Gastroesophageal sphincter (tissue), 4 donors: ENCODE results near the gene PACRG. TPM values are rescaled to one million over a fixed set of nuclear protein-coding genes. Genes with fewer than 3 reads are reported as not detected.
A peak's percentile ranks its signal among the peaks of the same experiment; 100 is the strongest.

ENCODE experiments used
- ATAC-seq: fragments of 150-250 bp; one replicate; pipeline ENCODE4 v1.9.1; 2016; ENCODE audit warnings: mild to moderate bottlenecking, moderate library complexity
- H3K27ac ChIP-seq, 4 donors: fragments of 200-600 bp; sonication (generic) in 3 of 4; 1 replicate in 3 of 4; 2 replicates in 1 of 4; pipeline ENCODE4 v1.5.1; 2016 to 2019
- H3K27me3 ChIP-seq: fragments of 200-600 bp; sonication (generic); one replicate; pipeline ENCODE4 v1.5.1; 2019
- H3K36me3 ChIP-seq, 2 donors: fragments of 200-600 bp; sonication (generic); one replicate each; pipeline ENCODE4 v1.5.1; 2019; ENCODE audit warnings: control low read depth in 1 of 2
- H3K4me1 ChIP-seq, 3 donors: fragments of 200-600 bp; sonication (generic); 1 replicate in 2 of 3; 2 replicates in 1 of 3; pipeline ENCODE4 v1.5.1; 2016 to 2019; ENCODE audit warnings: control low read depth in 2 of 3
- H3K4me3 ChIP-seq, 2 donors: fragments of 200-600 bp; sonication (generic); one replicate each; pipeline ENCODE4 v1.5.1; 2019; ENCODE audit warnings: mild to moderate bottlenecking in 1 of 2, moderate library complexity in 1 of 2
- H3K9me3 ChIP-seq, 3 donors: fragments of 200-600 bp; sonication (generic); one replicate each; pipeline ENCODE4 v1.5.1; 2017 to 2019; ENCODE audit warnings: control low read depth in 2 of 3
- CTCF ChIP-seq, 4 experiments: fragments of 200-600 bp in 2 of 4; fragments of 450-650 bp in 2 of 4; sonication (generic) in 1 of 4; IDR thresholded peaks; one replicate each; pipeline ENCODE4 v1.5.1; 2017 to 2019; ENCODE audit warnings: antibody characterized with exemption in 4 of 4, mild to moderate bottlenecking in 2 of 4, moderate library complexity in 2 of 4
- EP300 ChIP-seq: sonication (generic); formaldehyde crosslinking; IDR thresholded peaks from one replicate; pipeline ENCODE4 v1.6.1; 2017; ENCODE audit warnings: antibody characterized with exemption, mild to moderate bottlenecking
- POLR2A ChIP-seq, 2 donors: fragments of 450-650 bp; IDR thresholded peaks; one replicate each; pipeline ENCODE4 v1.6.1; 2017; ENCODE audit warnings: antibody characterized with exemption in 2 of 2, mild to moderate bottlenecking in 2 of 2, moderate library complexity in 1 of 2
- POLR2AphosphoS5 ChIP-seq: sonication (generic); formaldehyde crosslinking; IDR thresholded peaks from one replicate; pipeline ENCODE4 v1.6.1; 2017; ENCODE audit warnings: antibody characterized with exemption
- WGBS, 2 donors: methylation state at CpG; one replicate each; pipeline ENCODE4 v1.1.5; 2018; ENCODE audit warnings: low coverage in 1 of 2; 5-methylcytosine and 5-hydroxymethylcytosine counted together
- total RNA-seq, 4 donors: library from RNA; depleted of rRNA; stranded (reverse); fragments of >200 nt; gene quantifications; one replicate each; pipeline ENCODE4 v1.1.0, GENCODE V29; 2016

Gene PACRG
- total RNA-seq, 4 donors from 2014 or later: 1.0 to 7.0 TPM; not detected in 2

GRCh38 chr6:163189609-163190008, 461.8 kb downstream of the PACRG start:
- no peak for ATAC-seq

GRCh38 chr6:163190786-163191185, 463.0 kb downstream of the PACRG start:
- Histone ChIP-seq H3K27ac (no peak overlapping the region), H3K27me3 (no peaks in the 10 kb centered on the region), H3K4me3 (no peak overlapping the region), H3K4me1 (no peaks in the 10 kb centered on the region), H3K9me3 (no peaks in the 10 kb centered on the region), H3K36me3 (no peaks in the 10 kb centered on the region)
- 72 to 93% methylated on average over 3 to 4 of the region's 4 CpGs for WGBS, 2 donors
- TF ChIP-seq POLR2A (IDR thresholded peaks at IDR 0.05) (no peak), POLR2AphosphoS5 (no peak), EP300 (no peak), CTCF (IDR thresholded peaks at IDR 0.05) (no peak)
- ATAC-seq: no peak

More at GRCh38 chr6:163189609-163190008, 461.8 kb downstream of the PACRG start:
- H3K9me3 ChIP-seq: no peaks in the 10 kb centered on the region
- no peaks in the 10 kb centered on the region for H3K4me1 ChIP-seq
- no peaks in the 10 kb centered on the region for H3K27me3 ChIP-seq
- H3K4me3 ChIP-seq: no peak overlapping the region
- 78 to 100% methylated on average over 1 of the region's 7 CpGs for WGBS, 2 donors
- no peak overlapping the region for H3K27ac ChIP-seq
- no peak for TF ChIP-seq POLR2A (IDR thresholded peaks at IDR 0.05)
- TF ChIP-seq POLR2AphosphoS5: no peak
- no peak for TF ChIP-seq CTCF (IDR thresholded peaks at IDR 0.05)
- no peak for TF ChIP-seq EP300
- no peaks in the 10 kb centered on the region for H3K36me3 ChIP-seq

GRCh38 chr6:163191704-163192537, 464.1 kb downstream of the PACRG start:
- Histone ChIP-seq H3K36me3 (no peaks in the 10 kb centered on the region), H3K27ac (peak overlapping the region in 1 of 4 donors; percentile 17), H3K9me3 (no peaks in the 10 kb centered on the region), H3K4me3 (no peak overlapping the region), H3K4me1 (no peaks in the 10 kb centered on the region), H3K27me3 (no peaks in the 10 kb centered on the region)
- no peak for ATAC-seq
- TF ChIP-seq EP300: no peak
- no peak for TF ChIP-seq CTCF (IDR thresholded peaks at IDR 0.05)
- TF ChIP-seq POLR2AphosphoS5: no peak
- no peak for TF ChIP-seq POLR2A (IDR thresholded peaks at IDR 0.05)
- 5 to 60% methylated on average over 2 to 7 of the region's 7 CpGs for WGBS, 2 donors

- no peak overlapping the region for H3K4me3 ChIP-seq
- 51 to 65% methylated on average over 2 to 5 of the region's 5 CpGs for WGBS, 2 donors
- no peak for TF ChIP-seq POLR2A (IDR thresholded peaks at IDR 0.05)
- TF ChIP-seq POLR2AphosphoS5: no peak
- no peak for TF ChIP-seq CTCF (IDR thresholded peaks at IDR 0.05)
- TF ChIP-seq EP300: no peak
- ATAC-seq: no peak
- no peak overlapping the region for H3K27ac ChIP-seq
- no peaks in the 10 kb centered on the region for H3K36me3 ChIP-seq
- H3K4me1 ChIP-seq: no peaks in the 10 kb centered on the region
- no peaks in the 10 kb centered on the region for H3K9me3 ChIP-seq
- H3K27me3 ChIP-seq: no peaks in the 10 kb centered on the region
Observed at GRCh38 chr6:163192591-163192990, 464.8 kb downstream of the PACRG start.

- 73 to 86% methylated on average over 7 of the region's 7 CpGs for WGBS, 2 donors
- no peak overlapping the region for H3K27ac ChIP-seq
- no peak for TF ChIP-seq EP300
- TF ChIP-seq POLR2AphosphoS5: no peak
- TF ChIP-seq POLR2A (IDR thresholded peaks at IDR 0.05): no peak
- TF ChIP-seq CTCF (IDR thresholded peaks at IDR 0.05): no peak
- no peaks in the 10 kb centered on the region for H3K36me3 ChIP-seq
- no peak overlapping the region for H3K4me3 ChIP-seq
- no peaks in the 10 kb centered on the region for H3K27me3 ChIP-seq
- H3K4me1 ChIP-seq: no peaks in the 10 kb centered on the region
- ATAC-seq: no peak
- H3K9me3 ChIP-seq: no peaks in the 10 kb centered on the region
Observed at GRCh38 chr6:163193326-163193725, 465.6 kb downstream of the PACRG start.
